Inferior parietal cortex (tissue), 1 donor: Measurements from ENCODE around the gene PMIS2.

Experiments used
- DNase-seq: peaks from one replicate; pipeline ENCODE4 v3.0.0-alpha.2; 2016; ENCODE audit errors: extremely low spot score

The PMIS2 gene

DNA sequence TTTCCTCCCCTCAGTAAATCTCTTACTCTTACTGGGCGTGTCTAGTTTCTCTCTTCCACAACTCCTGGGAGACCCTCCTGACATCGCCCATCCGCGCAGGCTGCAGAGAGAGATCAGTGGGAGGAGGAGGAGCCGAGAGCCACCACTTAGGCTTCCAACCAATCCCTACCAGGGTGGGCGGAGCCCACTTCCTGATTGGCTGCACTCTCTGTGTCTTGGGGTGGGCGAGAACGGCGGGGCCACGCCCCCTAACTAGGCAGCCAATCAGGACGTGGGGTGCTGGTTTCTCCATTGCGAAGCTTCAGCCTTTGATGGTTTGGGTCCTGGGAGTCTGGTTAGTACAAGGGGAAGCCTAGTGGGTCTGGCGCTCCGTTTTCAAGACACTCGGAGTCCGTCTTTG, at the start of gene PMIS2:
Gene PMIS2, plus strand, starts transcription at position 326 of the 400 bp plus-strand sequence. CDS start 87 bp downstream, outside the sequence.
- DNase-seq = no peak

GRCh38 chr19:35539314-35539713, 46.7 kb upstream of the PMIS2 start:
- no peak for DNase-seq

DNA sequence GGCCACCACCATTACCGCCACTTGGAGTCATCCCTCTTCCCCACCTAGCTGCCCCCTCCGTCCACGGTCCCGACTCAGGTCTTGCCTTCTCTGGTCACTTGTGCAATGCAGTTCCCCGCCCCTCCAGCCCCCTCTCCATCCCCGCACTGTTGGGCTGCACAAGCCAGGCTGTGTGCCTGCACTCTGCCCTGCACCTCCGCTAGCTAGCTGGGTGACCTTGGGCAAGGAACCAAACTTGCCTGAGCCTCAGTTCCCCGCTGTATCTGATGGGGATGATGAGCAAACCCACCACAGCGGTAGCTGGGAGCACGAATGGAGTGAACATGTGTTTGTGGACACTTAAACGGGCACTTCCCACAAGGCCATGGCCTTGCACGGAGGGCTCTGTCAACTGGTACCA, 46.1 kb upstream of the PMIS2 start:
- no peak for DNase-seq

DNA sequence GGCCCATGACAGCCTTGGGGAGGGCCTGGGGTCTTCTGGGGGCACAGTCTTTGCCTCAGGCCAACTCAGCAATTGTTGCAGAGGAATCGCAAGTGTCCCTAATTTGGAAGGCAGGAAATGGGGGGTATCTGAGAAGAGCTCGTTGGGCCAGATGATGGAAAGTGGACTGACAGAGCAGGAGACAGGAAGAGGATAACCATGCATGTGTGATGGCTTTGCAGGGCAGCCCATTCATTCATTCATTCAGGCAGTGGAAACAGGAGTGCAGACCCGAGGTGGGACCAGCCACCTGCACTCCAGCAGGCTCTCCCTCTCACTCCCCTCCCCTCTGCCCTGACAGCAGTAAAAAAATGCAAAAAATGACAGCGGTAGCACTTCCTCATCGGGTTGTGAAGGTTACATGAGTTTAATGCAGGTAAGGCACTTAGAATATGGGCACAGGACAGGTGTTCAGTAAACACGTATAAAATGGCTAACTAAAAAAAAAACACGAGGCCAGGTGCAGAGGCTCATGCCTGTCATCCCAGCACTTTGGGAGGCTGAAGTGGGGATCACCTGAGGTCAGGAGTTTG, 45.5 kb upstream of the PMIS2 start:
- no peak for DNase-seq

DNA sequence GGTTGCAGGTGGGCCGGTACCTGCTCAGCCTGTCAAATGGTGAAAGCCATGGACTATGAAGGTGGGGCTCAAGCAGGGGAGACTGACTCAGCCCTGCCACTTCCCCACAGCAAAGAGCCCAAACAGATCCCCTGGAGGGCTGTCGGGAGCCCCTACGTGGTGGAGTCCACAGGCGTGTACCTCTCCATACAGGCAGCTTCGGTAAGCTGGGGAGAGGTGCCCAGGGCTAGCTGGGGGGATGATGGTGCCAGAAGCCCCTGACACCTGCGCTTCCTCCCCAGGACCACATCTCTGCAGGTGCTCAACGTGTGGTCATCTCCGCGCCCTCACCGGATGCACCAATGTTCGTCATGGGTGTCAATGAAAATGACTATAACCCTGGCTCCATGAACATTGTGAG, 43.8 kb upstream of the PMIS2 start:
- no peak for DNase-seq

DNA sequence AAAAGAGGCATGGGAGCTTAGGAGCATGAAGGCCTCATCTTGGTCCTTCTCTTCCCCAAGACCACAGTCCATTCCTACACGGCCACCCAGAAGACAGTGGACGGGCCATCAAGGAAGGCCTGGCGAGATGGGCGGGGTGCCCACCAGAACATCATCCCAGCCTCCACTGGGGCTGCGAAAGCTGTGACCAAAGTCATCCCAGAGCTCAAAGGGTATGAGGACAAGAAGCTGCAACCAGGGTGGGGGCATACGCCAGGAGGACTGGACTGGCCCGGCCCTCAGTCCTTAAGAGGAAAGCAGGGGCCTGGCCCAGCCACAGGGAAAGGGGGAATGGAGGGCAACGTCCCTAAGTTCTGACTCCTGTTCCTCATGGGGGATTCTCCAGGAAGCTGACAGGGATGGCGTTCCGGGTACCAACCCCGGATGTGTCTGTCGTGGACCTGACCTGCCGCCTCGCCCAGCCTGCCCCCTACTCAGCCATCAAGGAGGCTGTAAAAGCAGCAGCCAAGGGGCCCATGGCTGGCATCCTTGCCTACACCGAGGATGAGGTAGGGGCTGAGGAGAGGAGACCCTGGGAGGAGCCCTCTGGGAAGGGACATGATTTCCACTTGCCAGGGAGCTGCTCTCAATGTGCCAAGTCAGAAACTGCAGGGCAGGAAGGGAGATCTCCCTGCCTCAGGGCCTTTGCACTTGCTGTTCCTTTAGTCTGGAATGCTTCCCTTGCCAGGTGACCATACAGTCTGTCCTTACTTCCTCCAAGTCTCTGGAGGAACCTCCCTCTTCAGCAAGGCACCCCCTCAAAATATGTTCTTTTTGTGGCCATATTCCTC, 42.5 kb upstream of the PMIS2 start:
- DNase-seq = no peak

- no peak for DNase-seq
These were observed 41.7 kb upstream of the PMIS2 start for GRCh38 chr19:35544110-35544802.

DNA sequence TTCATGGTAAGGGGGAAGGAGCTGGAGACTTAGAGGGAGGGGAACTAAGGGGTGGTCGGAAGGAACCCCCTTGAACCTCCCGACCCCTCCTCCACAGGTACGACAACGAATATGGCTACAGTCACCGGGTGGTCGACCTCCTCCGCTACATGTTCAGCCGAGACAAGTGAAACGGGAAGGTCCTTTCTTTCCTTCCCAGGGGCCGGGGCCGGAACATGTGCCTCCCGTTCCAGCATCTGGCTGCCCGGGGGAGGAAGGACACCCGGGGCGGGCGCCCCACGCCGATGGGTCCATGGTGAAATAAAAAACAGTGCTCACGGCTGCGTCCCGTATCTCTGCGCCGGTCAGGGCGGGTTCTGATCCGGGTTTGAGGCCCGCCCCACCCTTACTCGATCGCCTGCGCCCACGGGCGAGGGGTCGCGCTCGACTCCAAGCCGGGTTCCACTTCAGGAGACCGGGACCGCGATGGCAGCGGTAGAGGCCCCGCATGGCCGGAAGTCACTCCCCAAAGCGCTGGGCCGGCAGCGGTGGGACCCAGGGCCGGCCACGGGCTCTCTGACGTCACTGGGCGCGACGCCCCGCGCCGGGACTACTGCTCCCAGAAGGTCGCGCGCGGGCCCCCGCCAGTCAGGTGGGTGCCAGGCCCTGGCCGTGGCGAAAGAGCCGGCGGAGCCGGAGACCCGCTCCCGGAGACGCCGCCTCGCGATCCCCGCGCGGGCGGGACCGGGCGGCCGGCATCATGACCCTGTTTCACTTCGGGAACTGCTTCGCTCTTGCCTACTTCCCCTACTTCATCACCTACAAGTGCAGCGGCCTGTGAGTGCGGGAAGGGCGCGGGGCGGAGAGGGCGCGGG, 40.7 kb upstream of the PMIS2 start, which contains the start of gene TMEM147:
Gene TMEM147, plus strand, starts transcription at position 626 of the 854 bp plus-strand sequence. Its CDS starts 114 bp downstream, at position 740.
- peak; percentile 89 for DNase-seq

GRCh38 chr19:35545855-35546381, 40.1 kb upstream of the PMIS2 start:
- no peak for DNase-seq

DNA sequence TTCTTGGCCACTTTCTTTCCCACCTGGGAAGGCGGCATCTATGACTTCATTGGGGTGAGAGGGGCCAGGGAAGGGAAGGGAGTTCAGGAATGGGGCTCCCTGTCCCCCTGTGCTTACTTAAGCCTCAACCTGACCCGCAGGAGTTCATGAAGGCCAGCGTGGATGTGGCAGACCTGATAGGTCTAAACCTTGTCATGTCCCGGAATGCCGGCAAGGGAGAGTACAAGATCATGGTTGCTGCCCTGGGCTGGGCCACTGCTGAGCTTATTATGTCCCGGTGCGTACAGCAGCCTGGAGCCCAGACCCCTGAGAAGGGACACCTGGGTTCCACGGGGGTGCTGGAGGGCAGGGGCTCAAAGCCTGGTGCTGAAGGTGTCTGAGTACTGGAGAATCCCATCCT, 39.4 kb upstream of the PMIS2 start:
- no peak for DNase-seq

- DNase-seq = peak; percentile 81
These were observed 36.7 kb upstream of the PMIS2 start for GRCh38 chr19:35549174-35549788.

DNA sequence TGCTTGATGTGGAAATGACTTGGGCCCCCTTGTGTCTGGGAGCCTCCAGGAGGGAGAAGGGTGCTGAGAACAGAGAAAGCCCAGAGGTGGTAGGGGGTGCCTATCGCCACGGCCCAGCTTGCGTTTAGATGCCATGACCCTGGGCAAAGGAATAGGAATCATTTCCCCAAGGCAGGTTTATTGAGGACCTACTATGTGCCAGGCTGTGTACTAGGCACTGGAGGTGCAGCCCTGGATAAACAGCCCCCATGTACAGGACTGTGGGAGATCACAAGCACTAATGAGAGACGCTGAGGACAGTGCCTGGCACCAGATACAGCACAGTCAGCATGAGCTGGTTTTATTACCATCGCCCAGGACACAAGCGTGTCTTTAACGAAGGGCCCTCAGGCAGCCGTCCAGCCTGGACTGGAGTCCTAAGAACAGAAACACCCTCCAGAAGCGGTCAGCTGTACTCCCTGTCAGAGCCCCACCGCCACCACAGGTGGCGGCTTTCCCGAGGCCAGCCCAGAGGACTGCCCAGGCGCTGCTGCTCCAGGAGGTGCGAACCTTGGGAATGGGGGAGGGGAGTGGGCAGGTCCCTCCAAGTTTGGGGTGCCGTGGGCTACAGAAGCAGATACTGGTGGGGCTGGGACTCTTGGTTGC, 36.0 kb upstream of the PMIS2 start:
- no peak for DNase-seq

DNA sequence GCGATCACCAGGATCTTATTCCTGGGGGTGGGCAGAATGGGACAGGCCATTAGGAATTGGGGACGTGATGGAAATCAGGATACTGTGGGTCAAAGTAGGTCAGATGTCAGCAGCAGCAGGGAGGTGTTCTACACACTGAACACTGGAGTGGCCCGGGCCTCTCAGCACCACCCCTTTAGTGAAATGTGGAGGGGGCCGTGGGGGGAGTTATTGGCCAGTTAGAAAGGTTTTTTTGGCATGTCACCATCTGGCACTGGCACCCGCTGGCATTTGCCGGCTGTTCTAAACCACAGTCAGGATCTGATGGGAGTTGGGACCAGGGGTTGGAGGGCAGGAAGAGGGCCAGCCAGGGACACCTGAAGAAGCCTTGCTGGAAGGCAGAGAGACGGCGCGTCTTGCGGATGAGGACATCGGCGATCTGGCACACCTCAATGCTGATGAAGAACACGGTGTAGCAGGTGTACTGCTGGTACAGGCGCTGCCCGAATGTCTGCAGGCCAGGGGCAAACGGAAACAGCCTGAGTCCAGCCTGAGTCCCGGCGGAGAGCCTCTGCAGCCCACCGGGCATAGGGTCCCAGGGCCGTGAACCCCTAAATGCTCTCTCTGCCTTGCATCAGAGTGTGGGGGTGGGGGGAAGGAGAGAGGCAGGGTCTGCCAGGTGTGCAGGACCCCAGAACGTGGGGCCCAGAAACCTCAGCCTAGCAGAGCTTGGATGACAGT, 34.7 kb upstream of the PMIS2 start:
- no peak for DNase-seq

- no peak for DNase-seq
These were observed 33.2 kb upstream of the PMIS2 start for GRCh38 chr19:35552534-35553384.

- no peak for DNase-seq
These were observed 32.5 kb upstream of the PMIS2 start for GRCh38 chr19:35553385-35554000.

DNA sequence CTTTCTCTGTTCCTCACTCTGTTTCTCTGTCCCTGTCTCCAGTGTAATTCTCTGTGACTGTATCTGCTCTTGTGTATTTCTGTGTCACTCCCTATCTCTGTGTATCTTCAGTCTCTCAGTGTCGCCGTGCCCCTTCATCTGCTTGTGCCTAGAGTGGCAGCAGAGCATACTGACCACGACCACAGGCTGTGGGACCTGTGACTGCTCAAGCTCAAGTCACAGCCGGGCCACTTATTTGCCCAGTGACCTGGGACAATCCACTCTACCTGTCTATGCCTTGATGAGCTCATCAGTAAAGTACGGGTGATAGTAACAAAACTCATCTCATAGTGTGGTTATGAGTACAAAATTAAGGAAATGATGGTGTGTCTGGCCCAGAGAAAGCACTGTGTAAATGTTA, 31.9 kb upstream of the PMIS2 start:
- DNase-seq = no peak

- no peak for DNase-seq
These were observed 30.5 kb upstream of the PMIS2 start for GRCh38 chr19:35555301-35556005.
